GM21526 (cell line): ENCODE measurements around the gene NPPB.
A peak's percentile ranks its signal among the peaks of the same experiment; 100 is the strongest.
"Not testable (repeated sequence)": the region's sequence is repeated elsewhere in the genome, so short reads cannot be mapped to it uniquely, and the experiment has no call there.

Experiments used
- ATAC-seq: cut with Tn5 transposase; IDR thresholded peaks from one replicate; pipeline ENCODE4 v1.9.1; 2021; ENCODE audit warnings: moderate library complexity; ENCODE audit not compliant: unreplicated experiment, low FRiP score

NPPB gene

GRCh38 chr1:11858613-11858967 lies at the start of gene NPPB:
NPPB (minus strand) TSS chr1:11858945; CDS start chr1:11858833, 112 bp downstream.
- ATAC-seq: no peak

- ATAC-seq: peak; percentile 45
Measured at GRCh38 chr1:11908095-11908675, 49.4 kb upstream of the NPPB start.

- ATAC-seq: peak; percentile 42
Measured at GRCh38 chr1:11907275-11908094, 48.7 kb upstream of the NPPB start.

DNA sequence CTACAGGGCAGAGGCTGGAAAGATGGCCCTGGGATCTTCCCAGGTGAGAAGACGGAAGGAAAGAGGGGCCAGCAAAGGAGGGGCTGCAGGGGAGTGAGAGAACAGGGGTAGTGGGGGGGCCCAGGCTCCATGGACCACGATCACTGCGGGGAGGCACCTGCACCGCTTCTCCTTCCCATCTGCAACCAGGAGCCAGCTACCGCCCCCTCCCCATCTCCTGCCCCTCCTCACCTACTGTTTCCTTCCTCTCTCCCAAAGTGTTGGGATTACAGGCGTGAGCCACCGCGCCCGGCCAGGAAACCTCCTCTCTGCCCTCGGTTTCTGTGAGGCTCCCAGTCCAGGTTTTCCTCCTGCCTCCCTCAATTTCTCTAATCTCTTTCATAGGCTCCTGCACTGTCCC lies 48.1 kb upstream of the NPPB start:
- no peak for ATAC-seq

DNA sequence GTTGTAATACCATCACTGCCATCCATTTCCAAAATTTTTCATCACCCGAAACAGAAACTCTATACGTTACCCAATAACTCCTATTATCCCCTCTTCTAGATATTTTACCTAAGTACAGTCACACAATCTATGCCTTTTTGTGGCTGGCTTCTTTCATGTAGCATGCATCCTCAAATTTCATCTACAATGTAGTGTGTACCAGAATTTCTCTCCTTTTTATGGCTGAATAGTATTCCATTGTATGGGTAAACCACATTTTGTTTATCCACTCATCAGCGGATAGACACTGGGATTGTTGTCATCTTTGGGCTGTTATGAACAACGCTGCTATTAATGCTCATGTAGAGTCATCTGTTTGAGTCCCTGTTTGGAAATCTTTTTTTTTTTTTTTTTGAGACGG lies 46.2 kb upstream of the NPPB start:
- ATAC-seq: no peak

DNA sequence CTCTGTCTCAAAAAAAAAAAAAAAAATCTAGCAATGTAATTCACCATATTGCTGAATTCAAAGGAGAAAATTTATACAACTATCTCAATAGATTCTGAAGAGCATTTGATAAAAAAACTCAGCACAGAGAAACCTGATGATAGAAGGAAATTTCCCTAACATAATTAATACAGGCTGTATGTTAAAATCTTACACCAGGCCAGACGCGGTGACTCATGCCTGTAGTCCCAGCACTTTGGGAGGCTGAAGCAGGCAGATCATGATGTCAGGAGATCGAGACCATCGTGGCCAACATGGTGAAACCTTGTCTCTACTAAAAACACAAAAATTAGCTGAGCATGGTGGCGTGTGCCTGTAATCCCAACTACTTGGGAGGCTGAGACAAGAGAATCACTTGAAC lies 45.4 kb upstream of the NPPB start:
- not testable (repeated sequence) for ATAC-seq

DNA sequence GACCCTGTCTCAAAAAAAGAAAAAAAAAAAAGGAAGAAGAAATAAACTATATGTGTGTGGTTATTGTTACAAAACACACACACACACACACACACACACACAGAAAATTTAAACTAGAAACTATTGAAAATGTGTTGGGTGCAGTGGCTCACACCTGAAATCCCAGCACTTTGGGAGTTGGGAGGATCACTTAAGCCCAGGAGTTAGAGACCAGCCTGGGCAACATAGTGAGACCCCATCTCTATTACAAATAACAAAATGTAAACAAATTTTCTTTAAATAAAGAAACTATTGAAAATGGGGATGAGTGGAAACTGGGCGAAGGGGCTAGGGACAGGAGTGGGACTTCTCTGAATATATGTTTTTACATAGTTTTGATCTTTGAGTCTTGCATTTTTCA lies 44.5 kb upstream of the NPPB start:
- no peak for ATAC-seq

GRCh38 chr1:11901446-11901845 lies 42.7 kb upstream of the NPPB start:
- not testable (repeated sequence) for ATAC-seq

GRCh38 chr1:11898831-11899467 lies 40.2 kb upstream of the NPPB start:
- no peak for ATAC-seq

- ATAC-seq: no peak
Measured at GRCh38 chr1:11898086-11898785, 39.5 kb upstream of the NPPB start.

DNA sequence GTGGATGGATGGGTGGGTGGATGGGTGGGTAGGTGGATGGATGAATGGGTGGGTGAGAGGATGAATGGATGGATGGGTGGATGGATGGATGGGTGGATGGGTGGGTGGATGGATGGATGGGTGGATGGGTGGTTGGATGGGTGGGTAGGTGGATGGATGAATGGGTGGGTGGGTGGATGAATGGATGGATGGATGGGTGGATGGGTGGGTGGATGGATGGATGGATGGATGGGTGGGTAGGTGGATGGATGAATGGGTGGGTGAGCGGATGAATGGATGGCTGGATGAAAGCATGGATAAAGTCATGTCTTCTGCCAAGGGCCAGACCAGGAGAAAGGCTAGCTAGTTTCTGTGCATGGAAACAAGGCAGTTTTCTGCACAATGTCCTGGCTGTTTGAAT lies 35.8 kb upstream of the NPPB start:
- not testable (repeated sequence) for ATAC-seq

DNA sequence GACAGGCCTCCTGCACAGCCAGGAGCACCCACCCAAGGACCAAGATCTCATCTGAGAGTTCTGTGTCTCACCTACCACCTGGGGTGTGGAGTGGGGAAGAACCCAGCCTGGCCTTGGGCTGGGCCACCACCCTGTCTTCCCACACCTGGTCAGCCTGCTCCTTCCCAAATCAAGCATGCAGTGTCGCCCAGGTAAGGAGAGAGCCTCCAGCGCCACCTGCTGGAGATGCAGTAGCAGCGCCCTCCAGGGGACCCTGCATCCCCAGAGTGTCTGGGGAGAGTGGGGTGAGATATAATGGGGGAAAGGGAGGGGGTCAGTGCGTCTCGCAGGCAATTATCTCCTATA lies 35.1 kb upstream of the NPPB start:
- no peak for ATAC-seq

GRCh38 chr1:11891433-11892186 lies 32.9 kb upstream of the NPPB start:
- no peak for ATAC-seq

- ATAC-seq: no peak
Measured at GRCh38 chr1:11888877-11889208, 30.1 kb upstream of the NPPB start.

DNA sequence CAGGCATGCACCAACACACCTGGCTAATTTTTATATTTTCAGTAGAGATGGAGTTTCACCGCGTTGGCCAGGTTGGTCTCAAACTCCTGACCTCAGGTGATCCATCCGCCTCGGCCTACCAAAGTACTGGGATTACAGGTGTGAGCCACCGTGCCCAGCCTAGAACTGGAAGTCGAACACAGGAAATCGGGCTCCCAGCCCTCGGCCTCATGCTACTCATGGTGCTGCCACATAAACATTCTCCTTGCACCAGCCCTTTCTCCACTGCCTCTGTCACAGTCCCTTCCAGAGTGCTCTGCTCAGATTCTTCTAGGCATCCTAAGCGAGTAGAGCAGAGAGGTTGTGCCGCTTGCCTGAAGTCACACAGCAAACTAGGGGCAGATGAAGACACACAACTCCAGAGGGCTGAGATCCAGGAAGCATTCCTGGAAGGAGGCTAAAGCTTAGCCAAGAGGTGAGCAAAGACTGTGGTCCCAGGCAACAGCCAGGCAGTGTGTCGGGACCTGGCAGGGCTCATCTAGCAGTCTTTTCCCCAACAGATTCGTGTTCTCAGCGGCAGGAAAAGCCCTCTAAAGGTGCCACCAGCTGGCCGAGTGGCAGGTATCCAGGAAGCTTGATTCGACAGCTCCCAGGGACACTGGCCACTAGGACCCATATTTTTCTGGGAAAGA lies 29.6 kb upstream of the NPPB start:
- no peak for ATAC-seq

DNA sequence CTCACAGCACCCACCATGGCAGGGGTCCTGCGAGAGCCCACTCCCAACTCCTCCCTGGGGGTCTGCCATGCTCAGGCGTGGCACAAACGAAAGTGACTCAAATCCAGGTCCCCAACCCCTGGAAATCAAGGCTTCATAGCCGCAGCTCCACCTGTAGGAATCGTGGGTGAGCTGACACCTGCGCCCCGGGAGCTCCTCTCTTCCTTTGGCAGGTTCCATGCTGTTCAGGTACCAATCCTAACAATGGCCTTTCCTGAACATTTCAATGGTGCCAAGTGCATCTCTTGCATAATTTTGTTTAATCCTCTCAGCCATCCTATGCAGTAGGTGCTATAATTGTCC lies 28.9 kb upstream of the NPPB start:
- ATAC-seq: no peak

- ATAC-seq: no peak
Measured at GRCh38 chr1:11886986-11887665, 28.4 kb upstream of the NPPB start.

GRCh38 chr1:11885916-11886315 lies 27.2 kb upstream of the NPPB start:
- no peak for ATAC-seq

GRCh38 chr1:11882814-11883538 lies 24.2 kb upstream of the NPPB start:
- ATAC-seq: no peak
